HL-60 (cell line): Measurements from ENCODE around the gene CCL3.
A peak's percentile ranks its signal among the peaks of the same experiment; 100 is the strongest.

Experiments used
- DNase-seq, 2 experiments: peaks; one replicate each; pipeline ENCODE4 v3.0.0-alpha.2; 2010 to 2020; ENCODE audit warnings: low read depth in 1 of 2, low spot score in 1 of 2
- H3K27ac ChIP-seq: fragments of 250-450 bp; sonication (Bioruptor Pico); replicated peaks from 2 replicates; pipeline ENCODE4 v1.5.1; 2020; ENCODE audit warnings: mild to moderate bottlenecking, moderate library complexity
- H3K27me3 ChIP-seq: fragments of 250-450 bp; sonication (Bioruptor Pico); 2 replicates; pipeline ENCODE4 v1.5.1; 2021; ENCODE audit warnings: mild to moderate bottlenecking, moderate library complexity; ENCODE audit not compliant: insufficient read depth, poor library complexity, severe bottlenecking
- H3K4me3 ChIP-seq: replicated peaks from 2 replicates; pipeline ENCODE4 v1.5.1; 2011; ENCODE audit warnings: mild to moderate bottlenecking, control low read depth, low read length; ENCODE audit not compliant: insufficient read depth
- CTCF ChIP-seq: IDR thresholded peaks from one replicate; pipeline ENCODE4 v1.5.1; 2011; ENCODE audit warnings: low read length, control low read depth, inconsistent platforms; ENCODE audit not compliant: insufficient read depth
- GABPA ChIP-seq: IDR thresholded peaks from 2 replicates; pipeline ENCODE4 v1.6.1; 2012; ENCODE audit warnings: low read depth
- POLR2AphosphoS5 ChIP-seq: IDR thresholded peaks from 2 replicates; pipeline ENCODE4 v1.6.1; 2012; ENCODE audit warnings: low read depth
- REST ChIP-seq: IDR thresholded peaks from 2 replicates; pipeline ENCODE4 v1.6.1; 2012; ENCODE audit warnings: low read depth; ENCODE audit not compliant: insufficient replicate concordance
- SPI1 ChIP-seq: IDR thresholded peaks from 2 replicates; pipeline ENCODE4 v1.6.1; 2012; ENCODE audit warnings: low read depth, mild to moderate bottlenecking, borderline replicate concordance

CCL3 gene

DNA sequence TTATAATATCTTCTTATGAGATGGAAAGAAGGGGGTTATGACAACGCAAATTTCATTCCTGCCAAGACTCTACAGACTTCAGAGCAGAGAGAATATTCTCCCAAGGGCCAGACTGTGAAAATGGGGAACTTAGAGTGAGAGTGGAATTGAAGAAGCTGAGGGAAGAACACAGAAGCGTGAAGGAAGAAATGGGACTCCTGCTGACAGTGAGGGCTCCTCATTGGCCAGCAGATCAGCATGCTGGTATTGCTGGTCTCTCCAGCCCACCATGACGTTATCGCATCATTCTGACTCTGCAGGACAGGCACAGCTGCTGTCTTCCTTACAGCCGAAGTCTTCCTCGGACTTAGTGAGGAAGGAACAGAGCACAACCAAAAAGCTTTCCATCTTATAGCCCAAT lies 38.0 kb upstream of the CCL3 start:
- Histone ChIP-seq H3K27me3 (no peaks in the 10 kb centered on the region), H3K4me3 (no peak overlapping the region), H3K27ac (no peak overlapping the region)
- peak in 1 of 2 experiments; percentile 45 for DNase-seq
- no peak for TF ChIP-seq CTCF
- TF ChIP-seq SPI1: peak; percentile 7; the same call in 1 of the 2 replicates
- no peak for TF ChIP-seq REST
- no peak for TF ChIP-seq GABPA
- no peak for TF ChIP-seq POLR2AphosphoS5

GRCh38 chr17:36127199-36127893 lies 37.4 kb upstream of the CCL3 start:
- DNase-seq: no peak
- H3K27ac ChIP-seq: no peak overlapping the region
- no peak for TF ChIP-seq REST
- TF ChIP-seq CTCF: no peak
- no peak for TF ChIP-seq POLR2AphosphoS5
- no peak for TF ChIP-seq SPI1
- TF ChIP-seq GABPA: no peak
- no peak overlapping the region for H3K4me3 ChIP-seq
- no peaks in the 10 kb centered on the region for H3K27me3 ChIP-seq

DNA sequence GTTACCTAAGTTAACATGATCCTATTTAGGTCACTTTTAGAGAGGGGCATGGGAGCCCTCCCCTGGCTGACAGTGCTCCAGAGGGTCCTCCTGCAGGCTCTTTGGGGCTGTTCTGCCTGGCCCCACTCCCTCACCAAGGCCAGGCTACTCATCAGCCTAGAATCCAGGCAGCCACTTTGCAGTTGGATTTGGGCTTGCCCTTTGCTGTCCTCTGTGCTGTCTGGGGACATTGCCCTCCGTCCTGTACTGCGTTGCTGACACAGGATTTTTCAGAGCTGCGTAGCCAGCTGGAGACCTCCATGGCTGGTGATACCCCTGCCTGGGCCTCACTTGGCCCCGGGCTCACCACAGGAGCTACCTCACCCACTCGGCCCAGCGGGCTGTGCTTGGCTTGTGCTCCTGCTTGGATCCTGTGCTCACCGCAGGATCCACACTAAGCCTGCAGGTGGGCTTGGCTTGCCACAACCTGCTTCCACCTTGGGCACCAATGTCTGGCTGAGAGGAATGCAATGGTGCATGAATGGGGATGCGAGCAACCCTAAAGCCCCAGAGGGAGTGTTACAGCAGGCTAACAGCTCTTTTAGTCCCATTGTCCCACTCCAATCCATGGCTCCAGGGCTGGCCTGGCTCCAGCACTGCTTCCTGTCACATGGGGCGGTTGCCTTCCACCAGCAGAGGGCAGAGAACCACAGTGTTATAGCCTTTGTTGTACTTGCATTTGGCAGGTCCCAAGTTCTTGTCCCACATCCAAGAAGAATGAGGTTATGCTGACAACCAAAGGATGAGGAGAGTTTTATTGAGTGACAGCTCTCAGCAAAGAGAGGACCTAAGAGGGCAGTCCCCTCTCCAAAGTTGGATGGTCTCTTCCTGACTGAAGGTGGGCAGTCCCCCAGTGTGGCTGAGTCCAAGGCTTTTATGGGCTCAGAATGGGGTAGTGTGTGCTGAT lies 35.2 kb upstream of the CCL3 start:
- TF ChIP-seq SPI1 (no peak), REST (no peak), POLR2AphosphoS5 (no peak), GABPA (no peak), CTCF (no peak)
- H3K27ac ChIP-seq: no peak overlapping the region
- no peak for DNase-seq
- no peak overlapping the region for H3K4me3 ChIP-seq
- no peaks in the 10 kb centered on the region for H3K27me3 ChIP-seq
